Measurements from ENCODE around the gene CDC42BPB. TPM values are rescaled to one million over a fixed set of nuclear protein-coding genes. Genes with fewer than 3 reads are reported as not detected.
A peak's percentile ranks its signal among the peaks of the same experiment; 100 is the strongest.

CDC42BPB gene
- total RNA-seq, 6 donors from 2014 or later: 108 to 268 (median 124) TPM

GRCh38 chr14:102926104-102926503 lies 131.2 kb downstream of the CDC42BPB start:
- no peaks in the 10 kb centered on the region for H3K36me3 ChIP-seq
- no peak for DNase-seq
- no peaks in the 10 kb centered on the region for H3K9me3 ChIP-seq
- no peak overlapping the region for H3K4me3 ChIP-seq
- no peak overlapping the region for H3K27ac ChIP-seq
- no peak for TF ChIP-seq EP300 (IDR thresholded peaks at IDR 0.05)
- no peak for TF ChIP-seq POLR2AphosphoS5 (IDR thresholded peaks at IDR 0.05)
- no peak for TF ChIP-seq POLR2A (IDR thresholded peaks at IDR 0.05)
- TF ChIP-seq CTCF (IDR thresholded peaks at IDR 0.05): no peak
- 71 to 85% methylated on average over 9 to 12 of the region's 12 CpGs for WGBS, 2 donors
- peaks cover 2 to 50% (median 42%) of the 10 kb centered on the region in 4 donors for H3K27me3 ChIP-seq
- H3K4me1 ChIP-seq: peaks cover 38 to 60% (median 44%) of the 10 kb centered on the region in 4 donors
- no peak for ATAC-seq (ENCODE audit: low FRiP score in 2 of 2)

GRCh38 chr14:102925646-102926045 lies 131.7 kb downstream of the CDC42BPB start:
- DNase-seq (peak in 1 of 2 donors; percentile 41), ATAC-seq (ENCODE audit: low FRiP score in 2 of 2) (no peak)
- WGBS, 2 donors: 86 to 87% methylated on average over 11 of the region's 11 CpGs
- Histone ChIP-seq H3K4me1 (peaks cover 37 to 55% (median 44%) of the 10 kb centered on the region in 4 donors), H3K27ac (no peak overlapping the region), H3K36me3 (no peaks in the 10 kb centered on the region), H3K27me3 (peaks cover 2 to 50% (median 39%) of the 10 kb centered on the region in 4 donors), H3K9me3 (no peaks in the 10 kb centered on the region), H3K4me3 (no peak overlapping the region)
- TF ChIP-seq POLR2AphosphoS5 (IDR thresholded peaks at IDR 0.05): no peak
- no peak for TF ChIP-seq CTCF (IDR thresholded peaks at IDR 0.05)
- TF ChIP-seq EP300 (IDR thresholded peaks at IDR 0.05): no peak
- TF ChIP-seq POLR2A (IDR thresholded peaks at IDR 0.05): no peak

- Histone ChIP-seq H3K4me3 (no peak overlapping the region), H3K9me3 (no peaks in the 10 kb centered on the region), H3K36me3 (no peaks in the 10 kb centered on the region), H3K4me1 (peaks cover 30 to 48% (median 37%) of the 10 kb centered on the region in 4 donors), H3K27me3 (peaks cover 0 to 43% (median 32%) of the 10 kb centered on the region in 4 donors), H3K27ac (no peak overlapping the region)
- TF ChIP-seq CTCF (IDR thresholded peaks at IDR 0.05) (no peak), EP300 (IDR thresholded peaks at IDR 0.05) (no peak), POLR2AphosphoS5 (IDR thresholded peaks at IDR 0.05) (no peak), POLR2A (IDR thresholded peaks at IDR 0.05) (no peak)
- DNase-seq (peak in 1 of 2 donors; percentile 56), ATAC-seq (ENCODE audit: low FRiP score in 2 of 2) (no peak)
- 79 to 88% methylated on average over 22 to 25 of the region's 25 CpGs for WGBS, 2 donors
These were observed 132.4 kb downstream of the CDC42BPB start for GRCh38 chr14:102924632-102925588.

- 49 to 100% methylated on average over 1 to 11 of the region's 11 CpGs for WGBS, 2 donors
- Histone ChIP-seq H3K4me3 (no peak overlapping the region), H3K27ac (no peak overlapping the region)
These were observed 133.3 kb downstream of the CDC42BPB start for GRCh38 chr14:102923925-102924486.

More at GRCh38 chr14:102923925-102924486, 133.3 kb downstream of the CDC42BPB start:
- no peaks in the 10 kb centered on the region for H3K36me3 ChIP-seq
- ATAC-seq (ENCODE audit: low FRiP score in 2 of 2): no peak
- TF ChIP-seq CTCF (IDR thresholded peaks at IDR 0.05): no peak
- TF ChIP-seq EP300 (IDR thresholded peaks at IDR 0.05): no peak
- TF ChIP-seq POLR2AphosphoS5 (IDR thresholded peaks at IDR 0.05): no peak
- no peak for TF ChIP-seq POLR2A (IDR thresholded peaks at IDR 0.05)
- DNase-seq: peak in 1 of 2 donors; percentile 33
- peaks cover 21 to 39% (median 28%) of the 10 kb centered on the region in 4 donors for H3K4me1 ChIP-seq
- H3K9me3 ChIP-seq: no peaks in the 10 kb centered on the region
- H3K27me3 ChIP-seq: peaks cover 0 to 34% (median 23%) of the 10 kb centered on the region in 4 donors

Measured in upper lobe of left lung (tissue), 6 donors.